ENCODE measurements around the gene PANK4.

Gene PANK4

GRCh38 chr1:2544093-2544874 lies 17.9 kb upstream of the PANK4 start:
- no peak for DNase-seq

- peak; percentile 53 for DNase-seq
These were observed 17.2 kb upstream of the PANK4 start for GRCh38 chr1:2543543-2544092.

- no peak for DNase-seq
These were observed 16.0 kb upstream of the PANK4 start for GRCh38 chr1:2542246-2542915.

GRCh38 chr1:2541619-2542245 lies 15.3 kb upstream of the PANK4 start:
- DNase-seq = no peak

- DNase-seq = peak; percentile 14
These were observed 14.6 kb upstream of the PANK4 start for GRCh38 chr1:2540816-2541492.

- peak; percentile 39 for DNase-seq
These were observed 13.0 kb upstream of the PANK4 start for GRCh38 chr1:2539312-2539907.

GRCh38 chr1:2538872-2539271 lies 12.5 kb upstream of the PANK4 start:
- no peak for DNase-seq

- no peak for DNase-seq
These were observed 12.0 kb upstream of the PANK4 start for GRCh38 chr1:2538376-2538775.

GRCh38 chr1:2537784-2538115 lies 11.4 kb upstream of the PANK4 start:
- DNase-seq = no peak

GRCh38 chr1:2535981-2536380 lies 9.6 kb upstream of the PANK4 start:
- no peak for DNase-seq

GRCh38 chr1:2535455-2535854 lies 9.1 kb upstream of the PANK4 start:
- DNase-seq = no peak

- no peak for DNase-seq
These were observed 8.5 kb upstream of the PANK4 start for GRCh38 chr1:2534687-2535441.

GRCh38 chr1:2534315-2534686 lies 7.9 kb upstream of the PANK4 start:
- no peak for DNase-seq

GRCh38 chr1:2533365-2533764 lies 7.0 kb upstream of the PANK4 start:
- no peak for DNase-seq

GRCh38 chr1:2532485-2533160 lies 6.2 kb upstream of the PANK4 start:
- no peak for DNase-seq

- DNase-seq = no peak
These were observed 4.3 kb upstream of the PANK4 start for GRCh38 chr1:2530513-2531361.

GRCh38 chr1:2529784-2530512 lies 3.6 kb upstream of the PANK4 start, which contains the start of gene HES5:
Gene HES5 (minus strand): TSS chr1:2530263. CDS start chr1:2530164, 99 bp downstream.
- DNase-seq = peak; percentile 11

GRCh38 chr1:2528966-2529783 lies 2.8 kb upstream of the PANK4 start:
- peak; percentile 68 for DNase-seq

- DNase-seq = no peak
These were observed 2.2 kb upstream of the PANK4 start for GRCh38 chr1:2528611-2528965.
